NCI-H446 (cell line): ENCODE data around the gene MUC22.
"Not testable (repeated sequence)": the region's sequence is repeated elsewhere in the genome, so short reads cannot be mapped to it uniquely, and the experiment has no call there.

ENCODE experiments used
- DNase-seq, 2 experiments: peaks; one replicate each; lab custom pipeline; 2025; lab: John Stamatoyannopoulos, UW

The MUC22 gene

GRCh38 chr6:30998785-30999184 is 11.5 kb upstream of the MUC22 start:
- no peak for DNase-seq

GRCh38 chr6:31000067-31000860 is 10.0 kb upstream of the MUC22 start:
- DNase-seq, result not testable (repeated sequence)

GRCh38 chr6:31001281-31001888 is 8.9 kb upstream of the MUC22 start:
- no peak for DNase-seq

- no peak for DNase-seq
These were observed 7.8 kb upstream of the MUC22 start for GRCh38 chr6:31002471-31002870.

- no peak for DNase-seq
These were observed 5.5 kb upstream of the MUC22 start for GRCh38 chr6:31004794-31005193.

- DNase-seq, result no peak
These were observed 4.8 kb upstream of the MUC22 start for GRCh38 chr6:31005249-31006020.

GRCh38 chr6:31007694-31008093 is 2.6 kb upstream of the MUC22 start:
- no peak for DNase-seq

- DNase-seq, result no peak
These were observed 2.1 kb upstream of the MUC22 start for GRCh38 chr6:31008165-31008564.

- DNase-seq, result no peak
These were observed 543 bp upstream of the MUC22 start for GRCh38 chr6:31009731-31010130.

- no peak for DNase-seq
These were observed 879 bp downstream of the MUC22 start for GRCh38 chr6:31011153-31011552.

GRCh38 chr6:31016659-31017299 is 6.5 kb downstream of the MUC22 start:
- DNase-seq, result no peak

- not testable (repeated sequence) for DNase-seq
These were observed 7.2 kb downstream of the MUC22 start for GRCh38 chr6:31017436-31017835.

- no peak for DNase-seq
These were observed 9.8 kb downstream of the MUC22 start for GRCh38 chr6:31020057-31020456.

- DNase-seq, result not testable (repeated sequence)
These were observed 10.5 kb downstream of the MUC22 start for GRCh38 chr6:31020631-31021255.

- DNase-seq, result not testable (repeated sequence)
These were observed 11.6 kb downstream of the MUC22 start for GRCh38 chr6:31021705-31022531.

- DNase-seq, result no peak
These were observed 15.3 kb downstream of the MUC22 start for GRCh38 chr6:31025595-31025994.

GRCh38 chr6:31031095-31031494 is 20.8 kb downstream of the MUC22 start:
- DNase-seq, result no peak

- DNase-seq, result no peak
These were observed 22.8 kb downstream of the MUC22 start for GRCh38 chr6:31033075-31033474.

- DNase-seq, result no peak
These were observed 25.7 kb downstream of the MUC22 start for GRCh38 chr6:31035862-31036497.

GRCh38 chr6:31037169-31037568 is 26.9 kb downstream of the MUC22 start:
- DNase-seq, result no peak

- DNase-seq, result no peak
These were observed 27.4 kb downstream of the MUC22 start for GRCh38 chr6:31037682-31038081.
